Stomach (tissue), 4 donors: ENCODE data around the gene EFNA3.

Experiments used
- EP300 ChIP-seq: sonication (generic); formaldehyde crosslinking; IDR thresholded peaks from one replicate; pipeline ENCODE4 v1.6.1; 2017; ENCODE audit warnings: antibody characterized with exemption
- TF ChIP-seq, protein P1 (sequence below), 7 experiments: fragments of 450-650 bp in 4 of 7; fragments of 200-600 bp in 3 of 7; sonication (generic) in 3 of 7; IDR thresholded peaks; one replicate each; pipeline ENCODE4 v1.5.1; 2016 to 2019; ENCODE audit warnings: antibody characterized with exemption in 7 of 7, control low read depth in 2 of 7, mild to moderate bottlenecking in 1 of 7

DNA sequence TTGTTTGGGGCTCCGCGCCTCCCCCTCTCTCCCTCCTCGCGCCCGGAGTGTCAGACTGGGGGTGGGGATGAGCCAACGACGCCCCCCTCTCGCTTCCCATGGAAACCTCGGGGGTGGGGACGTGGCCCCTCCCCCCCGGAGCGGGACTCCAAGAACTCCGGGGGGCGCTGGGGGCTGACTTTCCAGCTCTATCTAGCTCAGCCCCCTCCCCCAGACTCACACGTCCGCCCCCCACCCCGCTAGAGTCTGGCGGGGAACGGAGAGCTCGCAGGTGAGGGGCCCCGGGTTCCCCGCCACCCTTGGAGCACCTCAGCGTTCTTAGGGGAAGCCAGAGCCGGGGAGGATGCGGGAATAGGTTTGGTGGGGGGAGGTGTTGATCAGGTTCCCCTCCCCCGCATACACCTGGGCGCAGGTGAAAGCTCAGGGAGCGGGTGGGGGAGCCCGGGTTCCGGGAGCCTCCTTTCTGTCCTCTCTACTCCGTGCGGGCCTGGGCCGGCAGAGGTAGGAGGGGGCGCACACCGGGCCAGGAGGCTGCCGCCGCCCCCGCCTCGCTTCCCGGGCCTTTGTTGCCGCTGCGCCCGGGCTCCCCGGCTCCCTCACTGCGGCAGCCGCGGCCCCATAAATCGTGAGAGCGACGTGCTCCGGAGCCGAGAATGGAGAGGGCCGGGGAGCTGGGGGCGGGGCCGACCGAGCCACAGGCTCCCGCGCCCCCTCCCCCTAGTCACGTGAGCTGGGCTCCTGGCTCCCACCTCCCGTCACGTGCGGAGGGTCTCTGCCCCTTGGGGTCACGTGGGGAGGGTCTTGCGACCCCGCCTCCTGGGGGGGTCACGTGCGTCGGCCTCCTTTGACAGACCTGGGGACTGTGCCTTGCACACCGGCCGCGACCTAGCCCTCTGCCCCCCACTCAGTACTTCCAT is 1.9 kb downstream of the EFNA3 start:
- no peak for TF ChIP-seq EP300
- TF ChIP-seq, protein P1, sequence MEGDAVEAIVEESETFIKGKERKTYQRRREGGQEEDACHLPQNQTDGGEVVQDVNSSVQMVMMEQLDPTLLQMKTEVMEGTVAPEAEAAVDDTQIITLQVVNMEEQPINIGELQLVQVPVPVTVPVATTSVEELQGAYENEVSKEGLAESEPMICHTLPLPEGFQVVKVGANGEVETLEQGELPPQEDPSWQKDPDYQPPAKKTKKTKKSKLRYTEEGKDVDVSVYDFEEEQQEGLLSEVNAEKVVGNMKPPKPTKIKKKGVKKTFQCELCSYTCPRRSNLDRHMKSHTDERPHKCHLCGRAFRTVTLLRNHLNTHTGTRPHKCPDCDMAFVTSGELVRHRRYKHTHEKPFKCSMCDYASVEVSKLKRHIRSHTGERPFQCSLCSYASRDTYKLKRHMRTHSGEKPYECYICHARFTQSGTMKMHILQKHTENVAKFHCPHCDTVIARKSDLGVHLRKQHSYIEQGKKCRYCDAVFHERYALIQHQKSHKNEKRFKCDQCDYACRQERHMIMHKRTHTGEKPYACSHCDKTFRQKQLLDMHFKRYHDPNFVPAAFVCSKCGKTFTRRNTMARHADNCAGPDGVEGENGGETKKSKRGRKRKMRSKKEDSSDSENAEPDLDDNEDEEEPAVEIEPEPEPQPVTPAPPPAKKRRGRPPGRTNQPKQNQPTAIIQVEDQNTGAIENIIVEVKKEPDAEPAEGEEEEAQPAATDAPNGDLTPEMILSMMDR (IDR thresholded peaks at IDR 0.05): no peak
